Mesenteric fat pad (tissue), 1 donor: ENCODE data around the gene TMTC2. TPM values are rescaled to one million over a fixed set of nuclear protein-coding genes. Genes with fewer than 3 reads are reported as not detected.

Experiments used
- DNase-seq: peaks from one replicate; pipeline ENCODE4 v3.0.0-alpha.2; 2020; ENCODE audit warnings: low spot score
- total RNA-seq: library from RNA; stranded (reverse); fragmentation: NEBNext Ultra II Directional; extraction: Animal tissue kit (Norgen Biotek cat#: 25700); gene quantifications from one replicate; pipeline ENCODE4 v1.2.1, GENCODE V29; 2021
- donor health status: DM: yes; HTN: yes; CAD: no.

TMTC2 gene
- total RNA-seq, 1 donor from 2014 or later = 7.0 TPM

GRCh38 chr12:83005534-83006197 lies 319.0 kb downstream of the TMTC2 start:
- no peak for DNase-seq

- no peak for DNase-seq
Observed at GRCh38 chr12:83008703-83009102, 322.0 kb downstream of the TMTC2 start.

- DNase-seq = no peak
Observed at GRCh38 chr12:83010169-83010804, 323.6 kb downstream of the TMTC2 start.

- no peak for DNase-seq
Observed at GRCh38 chr12:83015390-83016217, 328.9 kb downstream of the TMTC2 start.

GRCh38 chr12:83016218-83016835 lies 329.6 kb downstream of the TMTC2 start:
- DNase-seq = no peak

GRCh38 chr12:83016991-83017390 lies 330.3 kb downstream of the TMTC2 start:
- DNase-seq = no peak

GRCh38 chr12:83018088-83018487 lies 331.4 kb downstream of the TMTC2 start:
- DNase-seq = no peak

GRCh38 chr12:83027021-83027723 lies 340.5 kb downstream of the TMTC2 start:
- no peak for DNase-seq

- no peak for DNase-seq
Observed at GRCh38 chr12:83031196-83031595, 344.5 kb downstream of the TMTC2 start.

GRCh38 chr12:83036847-83037246 lies 350.1 kb downstream of the TMTC2 start:
- no peak for DNase-seq

- no peak for DNase-seq
Observed at GRCh38 chr12:83039413-83039812, 352.7 kb downstream of the TMTC2 start.

- no peak for DNase-seq
Observed at GRCh38 chr12:83040339-83040738, 353.6 kb downstream of the TMTC2 start.

GRCh38 chr12:83040991-83041390 lies 354.3 kb downstream of the TMTC2 start:
- DNase-seq = no peak

- no peak for DNase-seq
Observed at GRCh38 chr12:83042441-83043200, 355.9 kb downstream of the TMTC2 start.

GRCh38 chr12:83044736-83045135 lies 358.0 kb downstream of the TMTC2 start:
- no peak for DNase-seq

- no peak for DNase-seq
Observed at GRCh38 chr12:83046019-83046418, 359.3 kb downstream of the TMTC2 start.

GRCh38 chr12:83049306-83049705 lies 362.6 kb downstream of the TMTC2 start:
- no peak for DNase-seq

- DNase-seq = no peak
Observed at GRCh38 chr12:83052890-83053541, 366.3 kb downstream of the TMTC2 start.

GRCh38 chr12:83057436-83057835 lies 370.7 kb downstream of the TMTC2 start:
- no peak for DNase-seq

GRCh38 chr12:83059107-83059506 lies 372.4 kb downstream of the TMTC2 start:
- no peak for DNase-seq
